Measurements from ENCODE around the gene PHB1. TPM values are rescaled to one million over a fixed set of nuclear protein-coding genes. Genes with fewer than 3 reads are reported as not detected.

The PHB1 gene
- total RNA-seq, 4 donors from 2014 or later, result 68.0 to 100 (median 85.1) TPM

GRCh38 chr17:49407981-49408501, 6.6 kb downstream of the PHB1 start:
- TF ChIP-seq, protein P1, sequence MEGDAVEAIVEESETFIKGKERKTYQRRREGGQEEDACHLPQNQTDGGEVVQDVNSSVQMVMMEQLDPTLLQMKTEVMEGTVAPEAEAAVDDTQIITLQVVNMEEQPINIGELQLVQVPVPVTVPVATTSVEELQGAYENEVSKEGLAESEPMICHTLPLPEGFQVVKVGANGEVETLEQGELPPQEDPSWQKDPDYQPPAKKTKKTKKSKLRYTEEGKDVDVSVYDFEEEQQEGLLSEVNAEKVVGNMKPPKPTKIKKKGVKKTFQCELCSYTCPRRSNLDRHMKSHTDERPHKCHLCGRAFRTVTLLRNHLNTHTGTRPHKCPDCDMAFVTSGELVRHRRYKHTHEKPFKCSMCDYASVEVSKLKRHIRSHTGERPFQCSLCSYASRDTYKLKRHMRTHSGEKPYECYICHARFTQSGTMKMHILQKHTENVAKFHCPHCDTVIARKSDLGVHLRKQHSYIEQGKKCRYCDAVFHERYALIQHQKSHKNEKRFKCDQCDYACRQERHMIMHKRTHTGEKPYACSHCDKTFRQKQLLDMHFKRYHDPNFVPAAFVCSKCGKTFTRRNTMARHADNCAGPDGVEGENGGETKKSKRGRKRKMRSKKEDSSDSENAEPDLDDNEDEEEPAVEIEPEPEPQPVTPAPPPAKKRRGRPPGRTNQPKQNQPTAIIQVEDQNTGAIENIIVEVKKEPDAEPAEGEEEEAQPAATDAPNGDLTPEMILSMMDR (IDR thresholded peaks at IDR 0.05; ENCODE audit: low read depth), result no peak

GRCh38 chr17:49407086-49407485, 7.6 kb downstream of the PHB1 start:
- TF ChIP-seq, protein P1 (IDR thresholded peaks at IDR 0.05; ENCODE audit: low read depth), result no peak

GRCh38 chr17:49406421-49407061, 8.1 kb downstream of the PHB1 start:
- TF ChIP-seq, protein P1 (IDR thresholded peaks at IDR 0.05; ENCODE audit: low read depth), result no peak

DNA sequence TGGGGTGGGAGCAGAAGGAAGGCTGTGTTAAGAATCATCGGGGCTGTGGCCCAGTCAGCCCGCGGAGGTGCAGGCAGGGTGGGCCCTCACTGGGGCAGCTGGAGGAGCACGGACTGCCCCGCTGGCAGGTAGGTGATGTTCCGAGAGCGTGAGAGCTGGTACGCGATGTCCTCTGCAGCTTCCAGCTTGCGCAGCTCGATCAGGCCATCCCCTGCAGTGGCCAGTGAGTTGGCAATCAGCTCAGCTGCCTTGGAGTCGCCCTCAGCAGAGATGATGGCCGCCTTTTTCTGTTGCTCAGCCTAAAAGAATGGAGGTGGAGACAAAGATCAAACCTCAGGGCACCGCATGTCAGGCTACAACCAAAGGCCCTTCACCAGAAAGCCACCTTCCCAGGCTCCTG, 9.8 kb downstream of the PHB1 start:
- TF ChIP-seq, protein P1 (IDR thresholded peaks at IDR 0.05; ENCODE audit: low read depth), result no peak

GRCh38 chr17:49404361-49404760, 10.3 kb downstream of the PHB1 start:
- TF ChIP-seq, protein P1 (IDR thresholded peaks at IDR 0.05; ENCODE audit: low read depth), result no peak

DNA sequence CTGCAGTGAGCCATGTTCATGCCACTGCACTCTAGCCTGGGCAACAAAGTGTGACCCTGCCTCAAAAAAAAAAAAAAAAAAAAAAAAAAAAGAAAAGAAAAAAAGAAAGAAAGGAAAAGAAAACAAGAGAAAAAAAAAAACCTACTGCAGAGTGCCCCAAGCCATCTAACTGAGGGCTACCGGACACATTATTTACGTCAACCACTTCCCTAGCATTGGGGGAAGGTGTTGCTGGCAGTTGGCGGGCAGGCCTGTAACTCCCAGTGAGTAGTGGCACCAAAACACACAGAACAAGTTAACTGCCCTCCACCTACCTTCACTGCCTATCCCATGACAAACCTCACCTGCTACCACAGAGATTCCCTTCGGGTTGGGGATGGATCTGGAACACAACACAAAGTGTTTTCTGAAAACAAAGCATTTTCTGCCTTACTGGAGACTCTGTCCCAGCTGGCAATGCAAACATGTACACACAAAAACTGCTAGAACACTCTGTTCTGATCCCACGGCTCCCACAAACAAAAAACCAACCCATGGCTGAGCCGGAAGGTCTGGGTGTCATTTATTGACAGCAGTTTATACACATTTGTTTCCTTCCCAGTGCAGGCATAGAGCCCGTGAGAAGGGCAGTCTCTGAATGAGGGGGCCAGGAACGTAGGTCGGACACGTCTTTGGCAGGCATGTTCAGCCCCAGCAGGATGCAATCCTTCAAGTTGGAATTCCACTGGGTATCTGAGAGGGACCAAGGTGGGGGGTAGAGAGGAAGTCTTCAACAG, 11.0 kb downstream of the PHB1 start:
- TF ChIP-seq, protein P1 (IDR thresholded peaks at IDR 0.05; ENCODE audit: low read depth), result no peak

GRCh38 chr17:49402706-49403105, 12.0 kb downstream of the PHB1 start:
- TF ChIP-seq, protein P1 (IDR thresholded peaks at IDR 0.05; ENCODE audit: low read depth), result no peak

Measured in subcutaneous adipose tissue (tissue), 4 donors.